ENCODE measurements around the gene UBE2E1.

Gene UBE2E1

GRCh38 chr3:23796518-23796917 lies 9.2 kb upstream of the UBE2E1 start:
- TF ChIP-seq CTCF (IDR thresholded peaks at IDR 0.05; ENCODE audit: low read length) (no peak), EZH2 (IDR thresholded peaks at IDR 0.05; ENCODE audit: borderline replicate concordance, low read length) (no peak)
- no peak overlapping the region for H2AFZ ChIP-seq (ENCODE audit: low read length)
- H3K27me3 ChIP-seq (ENCODE audit: insufficient read depth, low read length): no peaks in the 10 kb centered on the region
- H3F3A ChIP-seq (ENCODE audit: insufficient read depth, low read length): no peaks in the 10 kb centered on the region
- no peaks in the 10 kb centered on the region for H4K20me1 ChIP-seq (ENCODE audit: insufficient read depth, low read length)
- no peaks in the 10 kb centered on the region for H3K9me2 ChIP-seq (ENCODE audit: low read depth, low read length)
- H3K79me2 ChIP-seq (ENCODE audit: insufficient read depth, low read length): no peaks in the 10 kb centered on the region
- no peaks in the 10 kb centered on the region for H3K9me3 ChIP-seq (ENCODE audit: low read length)
- H3K36me3 ChIP-seq (ENCODE audit: insufficient read depth, low read length): no peaks in the 10 kb centered on the region
- H3K4me1 ChIP-seq (ENCODE audit: insufficient read depth, low read length, severe bottlenecking): no peaks in the 10 kb centered on the region
- no peak overlapping the region for H3K4me2 ChIP-seq (ENCODE audit: low read length)
- no peak overlapping the region for H3K4me3 ChIP-seq (ENCODE audit: low read depth, low read length, poor library complexity, severe bottlenecking)
- no peak overlapping the region for H3K9ac ChIP-seq (ENCODE audit: low read length)
- no peak overlapping the region for H3K27ac ChIP-seq (ENCODE audit: low read depth, low read length, poor library complexity, severe bottlenecking)

- Histone ChIP-seq H3K9ac (ENCODE audit: low read length) (no peak overlapping the region), H3K27me3 (ENCODE audit: insufficient read depth, low read length) (no peaks in the 10 kb centered on the region), H3K4me3 (ENCODE audit: low read depth, low read length, poor library complexity, severe bottlenecking) (no peak overlapping the region), H3K4me1 (ENCODE audit: insufficient read depth, low read length, severe bottlenecking) (no peaks in the 10 kb centered on the region), H3K27ac (ENCODE audit: low read depth, low read length, poor library complexity, severe bottlenecking) (no peak overlapping the region), H3K4me2 (ENCODE audit: low read length) (no peak overlapping the region), H3F3A (ENCODE audit: insufficient read depth, low read length) (no peaks in the 10 kb centered on the region), H4K20me1 (ENCODE audit: insufficient read depth, low read length) (no peaks in the 10 kb centered on the region), H3K36me3 (ENCODE audit: insufficient read depth, low read length) (no peaks in the 10 kb centered on the region), H3K9me3 (ENCODE audit: low read length) (no peaks in the 10 kb centered on the region), H3K79me2 (ENCODE audit: insufficient read depth, low read length) (no peaks in the 10 kb centered on the region), H3K9me2 (ENCODE audit: low read depth, low read length) (no peaks in the 10 kb centered on the region), H2AFZ (ENCODE audit: low read length) (no peak overlapping the region)
- no peak for TF ChIP-seq EZH2 (IDR thresholded peaks at IDR 0.05; ENCODE audit: borderline replicate concordance, low read length)
- no peak for TF ChIP-seq CTCF (IDR thresholded peaks at IDR 0.05; ENCODE audit: low read length)
Measured at GRCh38 chr3:23797491-23797890, 8.3 kb upstream of the UBE2E1 start.

GRCh38 chr3:23798456-23798855 lies 7.3 kb upstream of the UBE2E1 start:
- no peaks in the 10 kb centered on the region for H3K36me3 ChIP-seq (ENCODE audit: insufficient read depth, low read length)
- no peak overlapping the region for H3K4me2 ChIP-seq (ENCODE audit: low read length)
- no peaks in the 10 kb centered on the region for H3F3A ChIP-seq (ENCODE audit: insufficient read depth, low read length)
- H3K9ac ChIP-seq (ENCODE audit: low read length): no peak overlapping the region
- H3K4me1 ChIP-seq (ENCODE audit: insufficient read depth, low read length, severe bottlenecking): no peaks in the 10 kb centered on the region
- H3K9me2 ChIP-seq (ENCODE audit: low read depth, low read length): no peaks in the 10 kb centered on the region
- H3K27me3 ChIP-seq (ENCODE audit: insufficient read depth, low read length): no peaks in the 10 kb centered on the region
- no peak overlapping the region for H3K4me3 ChIP-seq (ENCODE audit: low read depth, low read length, poor library complexity, severe bottlenecking)
- H3K79me2 ChIP-seq (ENCODE audit: insufficient read depth, low read length): no peaks in the 10 kb centered on the region
- TF ChIP-seq CTCF (IDR thresholded peaks at IDR 0.05; ENCODE audit: low read length): no peak
- TF ChIP-seq EZH2 (IDR thresholded peaks at IDR 0.05; ENCODE audit: borderline replicate concordance, low read length): no peak
- no peaks in the 10 kb centered on the region for H3K9me3 ChIP-seq (ENCODE audit: low read length)
- no peak overlapping the region for H2AFZ ChIP-seq (ENCODE audit: low read length)
- H4K20me1 ChIP-seq (ENCODE audit: insufficient read depth, low read length): no peaks in the 10 kb centered on the region
- H3K27ac ChIP-seq (ENCODE audit: low read depth, low read length, poor library complexity, severe bottlenecking): no peak overlapping the region
